Stimulated activated CD8-positive, alpha-beta memory T cell treated with anti-CD3 and anti-CD28 coated beads, Interleukin-15, amount 100 ng/mL, for 48 hours (primary cell): Measurements from ENCODE around the gene FAM3C.

ENCODE experiments used
- DNase-seq, 2 donors: peaks; one replicate each; pipeline ENCODE4 v3.0.0-alpha.2; 2020; ENCODE audit warnings: low read depth in 2 of 2

Gene FAM3C

GRCh38 chr7:121410829-121411596 is 14.9 kb upstream of the FAM3C start:
- DNase-seq = no peak

GRCh38 chr7:121406944-121407343 is 10.8 kb upstream of the FAM3C start:
- no peak for DNase-seq

GRCh38 chr7:121406461-121406860 is 10.4 kb upstream of the FAM3C start:
- no peak for DNase-seq

GRCh38 chr7:121404348-121404747 is 8.2 kb upstream of the FAM3C start:
- no peak for DNase-seq

- no peak for DNase-seq
Observed at GRCh38 chr7:121402701-121403100, 6.6 kb upstream of the FAM3C start.

GRCh38 chr7:121401896-121402295 is 5.8 kb upstream of the FAM3C start:
- DNase-seq = no peak

- no peak for DNase-seq
Observed at GRCh38 chr7:121398246-121398645, 2.1 kb upstream of the FAM3C start.

- no peak for DNase-seq
Observed at GRCh38 chr7:121397822-121398221, 1.7 kb upstream of the FAM3C start.

GRCh38 chr7:121397361-121397760 is 1.3 kb upstream of the FAM3C start:
- no peak for DNase-seq

- peak; percentile 30 to 40 for DNase-seq
Observed at GRCh38 chr7:121395494-121395960, 581 bp downstream of the FAM3C start.

GRCh38 chr7:121394709-121395140 is 1.4 kb downstream of the FAM3C start:
- no peak for DNase-seq

GRCh38 chr7:121393005-121393366 is 3.1 kb downstream of the FAM3C start:
- no peak for DNase-seq

- no peak for DNase-seq
Observed at GRCh38 chr7:121392277-121393004, 3.7 kb downstream of the FAM3C start.

GRCh38 chr7:121391686-121392085 is 4.4 kb downstream of the FAM3C start:
- DNase-seq = no peak

GRCh38 chr7:121390617-121391016 is 5.5 kb downstream of the FAM3C start:
- no peak for DNase-seq

GRCh38 chr7:121390109-121390508 is 6.0 kb downstream of the FAM3C start:
- no peak for DNase-seq

- no peak for DNase-seq
Observed at GRCh38 chr7:121388950-121389349, 7.2 kb downstream of the FAM3C start.

- DNase-seq = no peak
Observed at GRCh38 chr7:121385800-121386179, 10.3 kb downstream of the FAM3C start.

- DNase-seq = no peak
Observed at GRCh38 chr7:121385056-121385799, 10.9 kb downstream of the FAM3C start.

- DNase-seq = no peak
Observed at GRCh38 chr7:121384265-121384664, 11.8 kb downstream of the FAM3C start.

- no peak for DNase-seq
Observed at GRCh38 chr7:121383235-121383910, 12.7 kb downstream of the FAM3C start.

GRCh38 chr7:121382473-121382872 is 13.6 kb downstream of the FAM3C start:
- no peak for DNase-seq
